SK-N-SH treated with all-trans-retinoic acid at 6 μM for 48 hours (cell line): ENCODE results near the gene ARFGAP3.

Experiments used
- ATAC-seq: fragments of 200-7000 bp; cut with Tn5 transposase; 3 replicates; pipeline ENCODE4 v1.9.1; 2020; ENCODE audit warnings: mild to moderate bottlenecking, moderate library complexity
- ARNTL ChIP-seq: fragments of 450-650 bp; formaldehyde crosslinking; IDR thresholded peaks from 2 replicates; pipeline ENCODE4 v1.5.0; 2020; ENCODE audit warnings: low read depth, mild to moderate bottlenecking, moderate library complexity, borderline replicate concordance
- BACH2 ChIP-seq: fragments of 250-450 bp; sonication (Bioruptor Pico); IDR thresholded peaks from 2 replicates; pipeline ENCODE4 v1.9.0; 2021; ENCODE audit warnings: mild to moderate bottlenecking, borderline replicate concordance
- ESRRG ChIP-seq: fragments of 250-450 bp; sonication (Bioruptor Pico); IDR thresholded peaks from 2 replicates; pipeline ENCODE4 v1.6.1; 2021; ENCODE audit warnings: mild to moderate bottlenecking
- GLIS3 ChIP-seq: fragments of 250-450 bp; sonication (Bioruptor Pico); IDR thresholded peaks from 2 replicates; pipeline ENCODE4 v1.5.0; 2020; ENCODE audit warnings: mild to moderate bottlenecking, moderate library complexity
- ISL1 ChIP-seq: fragments of 250-450 bp; sonication (Bioruptor Pico); IDR thresholded peaks from 2 replicates; pipeline ENCODE4 v2.1.2; 2022; ENCODE audit warnings: mild to moderate bottlenecking, moderate library complexity
- OSR1 ChIP-seq: fragments of 250-450 bp; sonication (Bioruptor Pico); IDR thresholded peaks from 2 replicates; pipeline ENCODE4 v1.8.0; 2022; ENCODE audit warnings: moderate library complexity, mild to moderate bottlenecking, inconsistent platforms
- PPARA ChIP-seq: fragments of 250-450 bp; sonication (Bioruptor Pico); IDR thresholded peaks from 2 replicates; pipeline ENCODE4 v1.5.0; 2020; ENCODE audit warnings: mild to moderate bottlenecking, borderline replicate concordance
- RARB ChIP-seq: fragments of 250-450 bp; sonication (Bioruptor Pico); IDR thresholded peaks from 2 replicates; pipeline ENCODE4 v1.8.0; 2021; ENCODE audit warnings: mild to moderate bottlenecking, moderate library complexity
- SNAI2 ChIP-seq: fragments of 250-450 bp; sonication (Bioruptor Pico); IDR thresholded peaks from 2 replicates; pipeline ENCODE4 v1.5.0; 2020; ENCODE audit warnings: mild to moderate bottlenecking, moderate library complexity
- TOX ChIP-seq: fragments of 250-450 bp; sonication (Bioruptor Pico); IDR thresholded peaks from 2 replicates; pipeline ENCODE4 v1.8.0; 2021; ENCODE audit warnings: mild to moderate bottlenecking, moderate library complexity, borderline replicate concordance
- ZC3H10 ChIP-seq: fragments of 250-450 bp; sonication (Bioruptor Pico); IDR thresholded peaks from 2 replicates; pipeline ENCODE4 v1.5.1; 2021; ENCODE audit warnings: mild to moderate bottlenecking, moderate library complexity
- ZFP3 ChIP-seq: fragments of 250-450 bp; sonication (Bioruptor Pico); IDR thresholded peaks from 2 replicates; pipeline ENCODE4 v1.5.0; 2020; ENCODE audit warnings: mild to moderate bottlenecking, moderate library complexity
- ZFP30 ChIP-seq: fragments of 450-650 bp; formaldehyde crosslinking; IDR thresholded peaks from 2 replicates; pipeline ENCODE4 v1.5.0; 2022; ENCODE audit warnings: mild to moderate bottlenecking, moderate library complexity
- ZNF565 ChIP-seq: fragments of 450-650 bp; formaldehyde crosslinking; conservative IDR thresholded peaks from 2 replicates; pipeline ENCODE4 v1.5.0; 2020; ENCODE audit warnings: low read depth, mild to moderate bottlenecking, moderate library complexity
- ZNF70 ChIP-seq: fragments of 450-650 bp; formaldehyde crosslinking; IDR thresholded peaks from 2 replicates; pipeline ENCODE4 v1.5.0; 2020; ENCODE audit warnings: mild to moderate bottlenecking, moderate library complexity
- ZNF8 ChIP-seq: fragments of 450-650 bp; formaldehyde crosslinking; IDR thresholded peaks from 2 replicates; pipeline ENCODE4 v1.5.0; 2020; ENCODE audit warnings: mild to moderate bottlenecking, moderate library complexity
- TF ChIP-seq, protein P1 (sequence below): fragments of 250-450 bp; sonication (Bioruptor Pico); IDR thresholded peaks from 2 replicates; pipeline ENCODE4 v1.5.1; 2021; ENCODE audit warnings: mild to moderate bottlenecking, moderate library complexity
- TF ChIP-seq, protein P2 (sequence below): fragments of 250-450 bp; sonication (Bioruptor Pico); IDR thresholded peaks from 2 replicates; pipeline ENCODE4 v1.5.1; 2020; ENCODE audit warnings: low read depth, mild to moderate bottlenecking, moderate library complexity
- TF ChIP-seq, protein P3 (sequence below): fragments of 250-450 bp; sonication (Bioruptor Pico); IDR thresholded peaks from 2 replicates; pipeline ENCODE4 v1.8.0; 2021; ENCODE audit warnings: low read depth, mild to moderate bottlenecking, moderate library complexity, borderline replicate concordance
- TF ChIP-seq, protein P4 (sequence below): fragments of 250-450 bp; sonication (Bioruptor Pico); IDR thresholded peaks from 2 replicates; pipeline ENCODE4 v1.5.0; 2020; ENCODE audit warnings: mild to moderate bottlenecking, moderate library complexity
- TF ChIP-seq, protein P5 (sequence below): fragments of 250-450 bp; sonication (Bioruptor Pico); IDR thresholded peaks from 2 replicates; pipeline ENCODE4 v1.8.0; 2020; ENCODE audit warnings: mild to moderate bottlenecking, moderate library complexity, borderline replicate concordance

ARFGAP3 gene

DNA sequence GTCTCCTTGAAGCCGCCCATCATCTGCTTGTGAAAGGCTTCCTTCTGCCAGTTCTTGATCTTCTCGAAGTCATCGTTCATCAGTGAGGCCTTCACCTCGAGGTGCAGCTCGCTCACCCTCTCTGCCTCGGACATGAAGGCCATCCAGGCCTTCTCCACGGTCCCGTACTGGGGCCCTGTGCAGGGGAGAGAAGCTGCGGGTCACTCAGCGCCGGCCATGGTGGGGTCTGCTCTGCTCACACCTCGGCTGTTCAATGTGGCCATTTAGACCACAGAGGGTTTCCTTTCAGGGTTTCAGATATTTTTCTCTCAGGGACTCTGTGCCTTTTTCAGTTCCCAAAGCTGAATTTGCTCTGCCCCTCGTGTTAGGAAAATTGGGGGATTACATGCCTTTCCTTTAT lies 33.9 kb upstream of the ARFGAP3 start:
- TF ChIP-seq BACH2 (no peak), ARNTL (no peak), ZC3H10 (CRISPR knock-in tag) (no peak), ZFP3 (CRISPR knock-in tag) (no peak), ZFP30 (no peak), ZNF70 (CRISPR knock-in tag) (no peak), ZNF565 (CRISPR knock-in tag) (no peak), SNAI2 (CRISPR knock-in tag) (no peak), RARB (CRISPR knock-in tag) (no peak), OSR1 (CRISPR knock-in tag) (no peak), ISL1 (no peak), PPARA (CRISPR knock-in tag) (no peak), TOX (no peak)
- TF ChIP-seq, protein P1, sequence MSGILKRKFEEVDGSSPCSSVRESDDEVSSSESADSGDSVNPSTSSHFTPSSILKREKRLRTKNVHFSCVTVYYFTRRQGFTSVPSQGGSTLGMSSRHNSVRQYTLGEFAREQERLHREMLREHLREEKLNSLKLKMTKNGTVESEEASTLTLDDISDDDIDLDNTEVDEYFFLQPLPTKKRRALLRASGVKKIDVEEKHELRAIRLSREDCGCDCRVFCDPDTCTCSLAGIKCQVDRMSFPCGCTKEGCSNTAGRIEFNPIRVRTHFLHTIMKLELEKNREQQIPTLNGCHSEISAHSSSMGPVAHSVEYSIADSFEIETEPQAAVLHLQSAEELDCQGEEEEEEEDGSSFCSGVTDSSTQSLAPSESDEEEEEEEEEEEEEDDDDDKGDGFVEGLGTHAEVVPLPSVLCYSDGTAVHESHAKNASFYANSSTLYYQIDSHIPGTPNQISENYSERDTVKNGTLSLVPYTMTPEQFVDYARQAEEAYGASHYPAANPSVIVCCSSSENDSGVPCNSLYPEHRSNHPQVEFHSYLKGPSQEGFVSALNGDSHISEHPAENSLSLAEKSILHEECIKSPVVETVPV (CRISPR knock-in tag) = no peak
- TF ChIP-seq, protein P2, sequence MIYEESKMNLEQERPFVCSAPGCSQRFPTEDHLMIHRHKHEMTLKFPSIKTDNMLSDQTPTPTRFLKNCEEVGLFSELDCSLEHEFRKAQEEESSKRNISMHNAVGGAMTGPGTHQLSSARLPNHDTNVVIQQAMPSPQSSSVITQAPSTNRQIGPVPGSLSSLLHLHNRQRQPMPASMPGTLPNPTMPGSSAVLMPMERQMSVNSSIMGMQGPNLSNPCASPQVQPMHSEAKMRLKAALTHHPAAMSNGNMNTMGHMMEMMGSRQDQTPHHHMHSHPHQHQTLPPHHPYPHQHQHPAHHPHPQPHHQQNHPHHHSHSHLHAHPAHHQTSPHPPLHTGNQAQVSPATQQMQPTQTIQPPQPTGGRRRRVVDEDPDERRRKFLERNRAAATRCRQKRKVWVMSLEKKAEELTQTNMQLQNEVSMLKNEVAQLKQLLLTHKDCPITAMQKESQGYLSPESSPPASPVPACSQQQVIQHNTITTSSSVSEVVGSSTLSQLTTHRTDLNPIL (CRISPR knock-in tag) = no peak
- no peak for ATAC-seq

DNA sequence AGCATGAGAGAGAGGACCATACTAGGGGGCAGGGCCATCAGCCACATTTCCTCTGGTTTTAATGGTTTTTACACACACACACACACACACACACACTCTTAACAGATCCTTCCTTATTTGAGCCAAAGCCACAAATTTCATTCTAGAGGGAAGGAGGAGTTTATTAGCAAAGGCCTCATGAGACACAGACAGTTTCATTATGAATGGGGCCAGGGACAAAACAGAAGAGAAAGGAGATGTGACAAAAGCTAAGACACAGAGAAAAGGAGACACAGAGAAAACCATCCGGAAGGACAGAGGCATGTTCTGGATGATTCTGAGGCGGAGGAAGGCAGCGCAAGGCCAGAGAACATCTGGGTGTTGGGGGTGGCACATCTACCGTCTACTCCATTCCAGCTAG lies 32.2 kb upstream of the ARFGAP3 start:
- TF ChIP-seq, protein P2 (CRISPR knock-in tag) = no peak
- TF ChIP-seq ZC3H10 (CRISPR knock-in tag) = no peak
- TF ChIP-seq PPARA (CRISPR knock-in tag) = no peak
- no peak for ATAC-seq

DNA sequence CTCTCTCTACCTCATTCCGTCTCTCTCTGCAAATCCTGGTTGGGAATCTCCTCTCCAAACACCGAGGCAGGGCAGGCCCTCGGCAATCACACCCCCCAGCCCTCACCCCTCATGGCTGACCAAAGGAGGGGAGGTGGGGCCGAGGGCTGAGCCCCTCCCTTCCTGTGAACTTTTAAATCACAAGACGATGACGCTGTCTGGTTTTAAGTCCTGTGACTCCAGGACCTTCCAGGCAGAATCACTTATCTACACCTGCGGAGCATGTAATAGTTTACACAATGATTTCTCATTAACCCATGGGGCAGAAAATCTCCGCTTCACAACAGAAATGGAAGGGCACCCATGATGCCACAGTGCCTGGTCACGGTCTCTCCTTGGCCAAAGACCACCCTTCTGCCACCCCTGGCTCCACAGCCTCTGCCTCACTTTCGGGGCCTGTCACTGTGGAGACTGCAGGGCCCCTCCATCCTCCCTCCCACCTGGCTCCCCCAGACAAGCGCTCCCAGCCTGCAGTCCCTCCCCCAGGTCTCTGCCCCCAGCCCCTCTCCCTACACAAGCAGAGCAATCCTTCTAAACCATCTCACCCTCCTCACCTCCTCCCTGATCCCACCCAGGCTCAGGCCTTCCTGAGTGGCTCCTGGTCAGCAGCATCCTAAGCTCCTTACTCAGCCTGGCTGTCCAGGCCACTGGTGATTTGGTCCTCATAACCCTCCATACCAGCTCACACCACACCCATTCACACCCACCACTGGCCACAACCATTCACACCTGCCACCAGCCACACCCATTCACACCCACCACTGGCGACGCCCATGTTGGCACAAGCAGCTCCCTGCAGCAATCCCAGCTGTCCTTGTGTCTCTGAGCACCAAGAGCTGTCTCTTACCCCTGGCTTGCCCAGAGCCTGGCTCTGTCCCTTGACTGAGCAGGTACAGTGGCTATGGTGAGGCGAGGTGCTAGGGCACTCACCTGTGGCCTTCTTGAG lies 30.7 kb upstream of the ARFGAP3 start:
- TF ChIP-seq PPARA (CRISPR knock-in tag) (no peak), ZFP3 (CRISPR knock-in tag) (no peak), ZC3H10 (CRISPR knock-in tag) (no peak), ISL1 (no peak), RARB (CRISPR knock-in tag) (no peak), GLIS3 (CRISPR knock-in tag) (no peak), ARNTL (no peak), ZNF565 (CRISPR knock-in tag) (no peak), ZNF70 (CRISPR knock-in tag) (no peak), ZNF8 (CRISPR knock-in tag) (no peak), ZFP30 (no peak), ESRRG (CRISPR knock-in tag) (no peak)
- TF ChIP-seq, protein P3, sequence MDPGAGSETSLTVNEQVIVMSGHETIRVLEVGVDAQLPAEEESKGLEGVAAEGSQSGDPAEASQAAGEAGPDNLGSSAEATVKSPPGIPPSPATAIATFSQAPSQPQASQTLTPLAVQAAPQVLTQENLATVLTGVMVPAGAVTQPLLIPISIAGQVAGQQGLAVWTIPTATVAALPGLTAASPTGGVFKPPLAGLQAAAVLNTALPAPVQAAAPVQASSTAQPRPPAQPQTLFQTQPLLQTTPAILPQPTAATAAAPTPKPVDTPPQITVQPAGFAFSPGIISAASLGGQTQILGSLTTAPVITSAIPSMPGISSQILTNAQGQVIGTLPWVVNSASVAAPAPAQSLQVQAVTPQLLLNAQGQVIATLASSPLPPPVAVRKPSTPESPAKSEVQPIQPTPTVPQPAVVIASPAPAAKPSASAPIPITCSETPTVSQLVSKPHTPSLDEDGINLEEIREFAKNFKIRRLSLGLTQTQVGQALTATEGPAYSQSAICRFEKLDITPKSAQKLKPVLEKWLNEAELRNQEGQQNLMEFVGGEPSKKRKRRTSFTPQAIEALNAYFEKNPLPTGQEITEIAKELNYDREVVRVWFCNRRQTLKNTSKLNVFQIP (CRISPR knock-in tag) = no peak
- TF ChIP-seq, protein P4, sequence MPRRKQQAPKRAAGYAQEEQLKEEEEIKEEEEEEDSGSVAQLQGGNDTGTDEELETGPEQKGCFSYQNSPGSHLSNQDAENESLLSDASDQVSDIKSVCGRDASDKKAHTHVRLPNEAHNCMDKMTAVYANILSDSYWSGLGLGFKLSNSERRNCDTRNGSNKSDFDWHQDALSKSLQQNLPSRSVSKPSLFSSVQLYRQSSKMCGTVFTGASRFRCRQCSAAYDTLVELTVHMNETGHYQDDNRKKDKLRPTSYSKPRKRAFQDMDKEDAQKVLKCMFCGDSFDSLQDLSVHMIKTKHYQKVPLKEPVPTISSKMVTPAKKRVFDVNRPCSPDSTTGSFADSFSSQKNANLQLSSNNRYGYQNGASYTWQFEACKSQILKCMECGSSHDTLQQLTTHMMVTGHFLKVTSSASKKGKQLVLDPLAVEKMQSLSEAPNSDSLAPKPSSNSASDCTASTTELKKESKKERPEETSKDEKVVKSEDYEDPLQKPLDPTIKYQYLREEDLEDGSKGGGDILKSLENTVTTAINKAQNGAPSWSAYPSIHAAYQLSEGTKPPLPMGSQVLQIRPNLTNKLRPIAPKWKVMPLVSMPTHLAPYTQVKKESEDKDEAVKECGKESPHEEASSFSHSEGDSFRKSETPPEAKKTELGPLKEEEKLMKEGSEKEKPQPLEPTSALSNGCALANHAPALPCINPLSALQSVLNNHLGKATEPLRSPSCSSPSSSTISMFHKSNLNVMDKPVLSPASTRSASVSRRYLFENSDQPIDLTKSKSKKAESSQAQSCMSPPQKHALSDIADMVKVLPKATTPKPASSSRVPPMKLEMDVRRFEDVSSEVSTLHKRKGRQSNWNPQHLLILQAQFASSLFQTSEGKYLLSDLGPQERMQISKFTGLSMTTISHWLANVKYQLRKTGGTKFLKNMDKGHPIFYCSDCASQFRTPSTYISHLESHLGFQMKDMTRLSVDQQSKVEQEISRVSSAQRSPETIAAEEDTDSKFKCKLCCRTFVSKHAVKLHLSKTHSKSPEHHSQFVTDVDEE = no peak
- TF ChIP-seq, protein P2 (CRISPR knock-in tag) = no peak
- TF ChIP-seq, protein P1 (CRISPR knock-in tag) = no peak
- TF ChIP-seq, protein P5, sequence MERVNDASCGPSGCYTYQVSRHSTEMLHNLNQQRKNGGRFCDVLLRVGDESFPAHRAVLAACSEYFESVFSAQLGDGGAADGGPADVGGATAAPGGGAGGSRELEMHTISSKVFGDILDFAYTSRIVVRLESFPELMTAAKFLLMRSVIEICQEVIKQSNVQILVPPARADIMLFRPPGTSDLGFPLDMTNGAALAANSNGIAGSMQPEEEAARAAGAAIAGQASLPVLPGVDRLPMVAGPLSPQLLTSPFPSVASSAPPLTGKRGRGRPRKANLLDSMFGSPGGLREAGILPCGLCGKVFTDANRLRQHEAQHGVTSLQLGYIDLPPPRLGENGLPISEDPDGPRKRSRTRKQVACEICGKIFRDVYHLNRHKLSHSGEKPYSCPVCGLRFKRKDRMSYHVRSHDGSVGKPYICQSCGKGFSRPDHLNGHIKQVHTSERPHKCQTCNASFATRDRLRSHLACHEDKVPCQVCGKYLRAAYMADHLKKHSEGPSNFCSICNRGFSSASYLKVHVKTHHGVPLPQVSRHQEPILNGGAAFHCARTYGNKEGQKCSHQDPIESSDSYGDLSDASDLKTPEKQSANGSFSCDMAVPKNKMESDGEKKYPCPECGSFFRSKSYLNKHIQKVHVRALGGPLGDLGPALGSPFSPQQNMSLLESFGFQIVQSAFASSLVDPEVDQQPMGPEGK (CRISPR knock-in tag) = no peak
- no peak for ATAC-seq
